ENCODE results near the gene WAC.

DNA sequence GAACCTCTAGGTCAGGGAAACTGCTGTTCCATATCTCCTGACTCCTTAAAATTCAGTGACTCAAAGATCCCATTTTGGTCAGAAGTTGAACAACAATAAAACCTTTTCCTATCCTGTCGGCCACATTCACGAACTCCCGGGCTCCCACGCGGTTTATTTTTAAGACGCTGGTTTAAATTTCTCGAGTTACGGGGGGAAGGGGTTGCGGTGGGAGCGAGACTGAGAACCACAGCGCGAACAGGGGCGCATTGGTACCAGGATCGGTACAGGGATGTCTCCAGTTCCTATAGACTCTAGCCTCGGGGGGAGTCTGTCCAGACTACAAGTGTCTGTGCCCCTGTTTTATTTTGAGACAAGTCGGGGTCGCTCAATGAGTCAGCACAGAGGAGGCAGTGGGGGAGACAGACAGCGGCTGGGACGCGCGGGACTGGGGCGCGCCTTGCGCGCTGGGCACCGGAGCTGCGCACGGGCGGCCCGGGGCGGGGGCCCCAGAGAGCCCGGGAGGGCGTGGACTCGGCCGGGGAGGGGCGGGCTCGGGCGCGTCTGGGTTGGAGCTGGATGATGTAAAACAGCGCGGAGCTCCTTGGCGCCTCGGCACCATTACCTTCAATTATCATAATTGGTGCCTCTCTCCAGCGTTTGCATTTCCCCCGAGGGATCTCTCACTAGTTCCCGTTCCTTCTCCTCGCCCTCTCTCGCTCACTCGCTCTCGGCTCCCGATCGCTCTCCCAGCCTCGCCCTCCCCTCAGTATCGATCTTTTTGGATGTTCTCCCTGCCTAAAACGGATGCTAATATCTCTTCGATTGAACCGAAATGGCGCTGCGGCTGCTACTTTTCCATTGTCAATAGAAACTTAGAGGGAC, 135.7 kb downstream of the WAC start:
- TF ChIP-seq, protein P1, sequence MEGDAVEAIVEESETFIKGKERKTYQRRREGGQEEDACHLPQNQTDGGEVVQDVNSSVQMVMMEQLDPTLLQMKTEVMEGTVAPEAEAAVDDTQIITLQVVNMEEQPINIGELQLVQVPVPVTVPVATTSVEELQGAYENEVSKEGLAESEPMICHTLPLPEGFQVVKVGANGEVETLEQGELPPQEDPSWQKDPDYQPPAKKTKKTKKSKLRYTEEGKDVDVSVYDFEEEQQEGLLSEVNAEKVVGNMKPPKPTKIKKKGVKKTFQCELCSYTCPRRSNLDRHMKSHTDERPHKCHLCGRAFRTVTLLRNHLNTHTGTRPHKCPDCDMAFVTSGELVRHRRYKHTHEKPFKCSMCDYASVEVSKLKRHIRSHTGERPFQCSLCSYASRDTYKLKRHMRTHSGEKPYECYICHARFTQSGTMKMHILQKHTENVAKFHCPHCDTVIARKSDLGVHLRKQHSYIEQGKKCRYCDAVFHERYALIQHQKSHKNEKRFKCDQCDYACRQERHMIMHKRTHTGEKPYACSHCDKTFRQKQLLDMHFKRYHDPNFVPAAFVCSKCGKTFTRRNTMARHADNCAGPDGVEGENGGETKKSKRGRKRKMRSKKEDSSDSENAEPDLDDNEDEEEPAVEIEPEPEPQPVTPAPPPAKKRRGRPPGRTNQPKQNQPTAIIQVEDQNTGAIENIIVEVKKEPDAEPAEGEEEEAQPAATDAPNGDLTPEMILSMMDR (conservative IDR thresholded peaks at IDR 0.05), result no peak
- TF ChIP-seq EZH2 (IDR thresholded peaks at IDR 0.05; ENCODE audit: low read depth), result no peak

All from PC-9 (cell line).